Hepatocyte (in vitro differentiated cells): Measurements from ENCODE around the gene USP14. TPM values are rescaled to one million over a fixed set of nuclear protein-coding genes. Genes with fewer than 3 reads are reported as not detected.

Source experiments
- DNase-seq: peaks from one replicate; pipeline ENCODE4 v3.0.0-alpha.2; 2016; ENCODE audit warnings: low spot score
- H2AFZ ChIP-seq: fragments of 200-600 bp; sonication (generic); 2 replicates; pipeline ENCODE4 v1.6.0; 2016; ENCODE audit warnings: antibody characterized with exemption, mild to moderate bottlenecking
- H3K27ac ChIP-seq: fragments of 200-600 bp; sonication (generic); 2 replicates; pipeline ENCODE4 v1.5.1; 2016; ENCODE audit warnings: mild to moderate bottlenecking
- H3K27me3 ChIP-seq: fragments of 200-600 bp; sonication (generic); 2 replicates; pipeline ENCODE4 v1.6.1; 2016
- H3K36me3 ChIP-seq: fragments of 200-600 bp; sonication (generic); replicated peaks from 2 replicates; pipeline ENCODE4 v1.5.1; 2016; ENCODE audit warnings: low read depth; ENCODE audit not compliant: insufficient read depth
- H3K4me1 ChIP-seq: fragments of 200-600 bp; sonication (generic); 2 replicates; pipeline ENCODE4 v1.5.1; 2016; ENCODE audit warnings: mild to moderate bottlenecking, moderate library complexity; ENCODE audit not compliant: insufficient read depth
- H3K4me2 ChIP-seq: fragments of 200-600 bp; sonication (generic); 2 replicates; pipeline ENCODE4 v1.6.0; 2016
- H3K4me3 ChIP-seq: fragments of 200-600 bp; sonication (generic); 2 replicates; pipeline ENCODE4 v1.5.1; 2016; ENCODE audit warnings: mild to moderate bottlenecking
- H3K79me2 ChIP-seq: fragments of 200-600 bp; sonication (generic); 2 replicates; pipeline ENCODE4 v1.6.0; 2017; ENCODE audit warnings: mild to moderate bottlenecking
- H3K9me2 ChIP-seq: fragments of 200-600 bp; sonication (generic); replicated peaks from 2 replicates; pipeline ENCODE4 v1.6.0; 2017; ENCODE audit warnings: mild to moderate bottlenecking; ENCODE audit not compliant: insufficient read depth
- H3K9me3 ChIP-seq: fragments of 200-600 bp; sonication (generic); 2 replicates; pipeline ENCODE4 v1.5.1; 2016; ENCODE audit warnings: low read depth, mild to moderate bottlenecking
- H4K20me1 ChIP-seq: fragments of 200-600 bp; sonication (generic); 2 replicates; pipeline ENCODE4 v1.6.0; 2016; ENCODE audit warnings: mild to moderate bottlenecking; ENCODE audit not compliant: insufficient read depth, poor library complexity, severe bottlenecking
- CTCF ChIP-seq: fragments of 200-600 bp; sonication (generic); IDR thresholded peaks from 2 replicates; pipeline ENCODE4 v1.5.1; 2016; ENCODE audit warnings: antibody characterized with exemption, mild to moderate bottlenecking; ENCODE audit not compliant: poor library complexity
- EZH2 ChIP-seq: fragments of 200-600 bp; sonication (generic); IDR thresholded peaks from 2 replicates; pipeline ENCODE4 v1.6.1; 2016; ENCODE audit warnings: antibody characterized with exemption, mild to moderate bottlenecking, borderline replicate concordance
- EZH2phosphoT487 ChIP-seq: fragments of 200-600 bp; sonication (generic); IDR thresholded peaks from one replicate; pipeline ENCODE4 v1.6.1; 2018; ENCODE audit warnings: antibody characterized with exemption, mild to moderate bottlenecking, low read depth, moderate library complexity; ENCODE audit not compliant: unreplicated experiment, severe bottlenecking
- WGBS: methylation state at CpG from one replicate; pipeline ENCODE4 v1.1.6; 2016; ENCODE audit warnings: low lambda C conversion rate; ENCODE audit errors: missing lambda C conversion rate; 5-methylcytosine and 5-hydroxymethylcytosine counted together
- polyA plus RNA-seq: library from polyadenylated mRNA; unstranded; fragments of >200 nt; fragmentation: Nextera tagmentation; extraction: Ambion mirVana; gene quantifications from 2 replicates; pipeline ENCODE4 v1.2.1, GENCODE V29; 2016
- total RNA-seq: library from RNA; depleted of rRNA; stranded (reverse); fragments of >200 nt; gene quantifications from 2 replicates; pipeline ENCODE4 v1.2.3, GENCODE V29; 2014

The USP14 gene
- total and polyA plus RNA-seq, 2 experiments from 2014 or later = 37.5 to 47.5 TPM

- 100% methylated on average over 1 of the region's 1 CpG for WGBS
- H4K20me1 ChIP-seq = no peaks in the 10 kb centered on the region
- no peak for TF ChIP-seq CTCF
These were observed 70.2 kb downstream of the USP14 start for GRCh38 chr18:228586-228985.

GRCh38 chr18:231563-231962 lies 73.2 kb downstream of the USP14 start:
- WGBS = 86% methylated on average over 1 of the region's 1 CpG
- no peaks in the 10 kb centered on the region for H3K27me3 ChIP-seq
- no peaks in the 10 kb centered on the region for H3K36me3 ChIP-seq
- H2AFZ ChIP-seq = no peak overlapping the region
- no peaks in the 10 kb centered on the region for H3K4me1 ChIP-seq
- no peaks in the 10 kb centered on the region for H3K79me2 ChIP-seq
- H4K20me1 ChIP-seq = no peaks in the 10 kb centered on the region
- TF ChIP-seq CTCF (no peak), EZH2phosphoT487 (no peak), EZH2 (no peak)
- H3K9me3 ChIP-seq = no peaks in the 10 kb centered on the region
- no peak for DNase-seq
- no peak overlapping the region for H3K4me2 ChIP-seq
- H3K9me2 ChIP-seq = no peaks in the 10 kb centered on the region
- no peak overlapping the region for H3K27ac ChIP-seq
- H3K4me3 ChIP-seq = no peak overlapping the region

More at GRCh38 chr18:228586-228985, 70.2 kb downstream of the USP14 start:
- no peak overlapping the region for H2AFZ ChIP-seq
- no peaks in the 10 kb centered on the region for H3K36me3 ChIP-seq
- no peak overlapping the region for H3K27ac ChIP-seq
- no peak for DNase-seq
- no peaks in the 10 kb centered on the region for H3K4me1 ChIP-seq
- no peak overlapping the region for H3K4me3 ChIP-seq
- no peaks in the 10 kb centered on the region for H3K9me2 ChIP-seq
- H3K9me3 ChIP-seq = no peaks in the 10 kb centered on the region
- no peak overlapping the region for H3K4me2 ChIP-seq
- no peaks in the 10 kb centered on the region for H3K27me3 ChIP-seq
- no peaks in the 10 kb centered on the region for H3K79me2 ChIP-seq

GRCh38 chr18:240175-240574 lies 81.8 kb downstream of the USP14 start:
- H3K9me3 ChIP-seq = no peaks in the 10 kb centered on the region
- no peak overlapping the region for H3K4me3 ChIP-seq
- no peaks in the 10 kb centered on the region for H3K27me3 ChIP-seq
- no peak overlapping the region for H3K4me2 ChIP-seq
- DNase-seq = no peak
- TF ChIP-seq EZH2 = no peak
- TF ChIP-seq EZH2phosphoT487 = no peak
- no peak for TF ChIP-seq CTCF
- H4K20me1 ChIP-seq = no peaks in the 10 kb centered on the region
- H3K27ac ChIP-seq = no peak overlapping the region
- H3K36me3 ChIP-seq = no peaks in the 10 kb centered on the region
- 97% methylated on average over 1 of the region's 1 CpG for WGBS
- H3K79me2 ChIP-seq = no peaks in the 10 kb centered on the region
- H3K9me2 ChIP-seq = no peaks in the 10 kb centered on the region
- no peaks in the 10 kb centered on the region for H3K4me1 ChIP-seq
- H2AFZ ChIP-seq = no peak overlapping the region

- H3K36me3 ChIP-seq = no peaks in the 10 kb centered on the region
These were observed 87.0 kb downstream of the USP14 start for GRCh38 chr18:245282-245847.

More at GRCh38 chr18:245282-245847, 87.0 kb downstream of the USP14 start:
- H3K9me2 ChIP-seq = no peaks in the 10 kb centered on the region
- no peak for DNase-seq
- no peaks in the 10 kb centered on the region for H3K9me3 ChIP-seq
- no peak overlapping the region for H3K27ac ChIP-seq
- 100% methylated on average over 2 of the region's 2 CpGs for WGBS
- no peaks in the 10 kb centered on the region for H3K79me2 ChIP-seq
- no peak overlapping the region for H3K4me3 ChIP-seq
- no peaks in the 10 kb centered on the region for H4K20me1 ChIP-seq
- TF ChIP-seq EZH2 (no peak), CTCF (no peak)
- H3K4me1 ChIP-seq = no peaks in the 10 kb centered on the region
- no peaks in the 10 kb centered on the region for H3K27me3 ChIP-seq
- no peak overlapping the region for H2AFZ ChIP-seq
- no peak overlapping the region for H3K4me2 ChIP-seq
